ENCODE data around the gene EOGT.

Gene EOGT

DNA sequence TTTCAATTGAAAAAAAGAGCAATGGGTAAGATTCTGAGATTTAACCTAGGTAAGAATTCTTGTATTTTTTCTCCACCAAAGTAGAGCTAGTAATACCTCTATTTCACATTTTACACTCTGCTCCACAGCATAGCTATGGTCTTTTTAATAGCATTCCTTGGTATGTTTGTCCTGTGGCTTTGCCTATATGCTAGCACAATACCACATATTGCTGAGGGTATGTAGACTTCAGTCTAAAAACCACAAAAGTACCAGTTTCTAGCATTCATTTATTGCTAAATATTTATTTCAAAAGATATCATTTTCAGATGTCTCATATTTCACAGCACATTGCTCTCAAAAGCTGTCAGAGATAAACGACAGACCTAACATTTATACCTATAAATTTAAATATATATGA, 18.2 kb upstream of the EOGT start:
- H3K36me3 ChIP-seq (ENCODE audit: control insufficient read depth, low read depth, low read length), result peaks cover 56% of the 10 kb centered on the region
- no peaks in the 10 kb centered on the region for H3K27me3 ChIP-seq (ENCODE audit: control insufficient read depth, insufficient read depth, low read length)
- H3K27ac ChIP-seq (ENCODE audit: low read length), result no peak overlapping the region
- H3K4me1 ChIP-seq (ENCODE audit: control insufficient read depth, low read depth, low read length), result no peaks in the 10 kb centered on the region
- H3K9me3 ChIP-seq (ENCODE audit: control insufficient read depth, low read depth, low read length), result no peaks in the 10 kb centered on the region
- no peak overlapping the region for H3K9ac ChIP-seq (ENCODE audit: low read length)
- H3K4me3 ChIP-seq (ENCODE audit: low read length), result no peak overlapping the region

DNA sequence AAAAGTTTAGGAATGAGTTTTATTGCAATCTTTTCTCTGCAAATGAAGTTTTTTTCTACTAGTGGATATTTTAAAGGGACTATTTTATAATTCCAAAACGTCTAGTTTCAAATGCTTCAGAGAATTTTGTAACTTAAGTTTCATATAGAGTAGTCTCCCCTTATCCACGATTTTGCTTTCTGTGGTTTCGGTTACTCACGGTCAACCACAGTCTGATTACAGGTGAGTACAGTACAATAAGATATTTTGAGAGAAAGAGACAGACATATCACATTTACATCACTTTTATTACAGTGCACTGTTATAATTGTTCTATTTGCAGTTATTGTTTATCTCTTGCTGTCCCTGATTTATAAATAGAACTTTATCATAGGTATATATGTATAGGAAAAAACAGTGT, 7.4 kb upstream of the EOGT start:
- Histone ChIP-seq H3K4me3 (ENCODE audit: low read length) (no peak overlapping the region), H3K4me1 (ENCODE audit: control insufficient read depth, low read depth, low read length) (no peaks in the 10 kb centered on the region), H3K9ac (ENCODE audit: low read length) (no peak overlapping the region), H3K27me3 (ENCODE audit: control insufficient read depth, insufficient read depth, low read length) (no peaks in the 10 kb centered on the region), H3K27ac (ENCODE audit: low read length) (no peak overlapping the region), H3K9me3 (ENCODE audit: control insufficient read depth, low read depth, low read length) (no peaks in the 10 kb centered on the region), H3K36me3 (ENCODE audit: control insufficient read depth, low read depth, low read length) (peaks cover 26% of the 10 kb centered on the region)

DNA sequence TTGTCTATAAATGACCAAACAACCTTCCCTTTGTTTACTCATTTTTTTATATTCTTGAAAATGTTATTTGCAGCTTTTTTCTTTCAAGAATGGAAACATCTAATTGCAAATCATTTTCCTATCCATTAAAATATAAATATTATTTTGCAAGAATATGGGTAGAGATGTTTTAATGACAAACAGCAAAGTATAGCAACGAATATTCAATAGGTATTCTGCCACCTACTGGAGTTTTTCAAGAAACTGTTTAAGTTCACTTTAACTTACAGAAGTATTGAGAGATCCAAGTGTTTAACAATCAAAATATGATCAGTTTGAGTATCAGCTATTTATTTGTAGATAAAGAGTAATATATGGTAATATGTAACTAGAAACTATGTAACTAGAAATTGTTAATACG, 6.9 kb upstream of the EOGT start:
- H3K4me3 ChIP-seq (ENCODE audit: low read length), result no peak overlapping the region
- no peaks in the 10 kb centered on the region for H3K9me3 ChIP-seq (ENCODE audit: control insufficient read depth, low read depth, low read length)
- H3K36me3 ChIP-seq (ENCODE audit: control insufficient read depth, low read depth, low read length), result peaks cover 22% of the 10 kb centered on the region
- no peak overlapping the region for H3K9ac ChIP-seq (ENCODE audit: low read length)
- no peak overlapping the region for H3K27ac ChIP-seq (ENCODE audit: low read length)
- no peaks in the 10 kb centered on the region for H3K4me1 ChIP-seq (ENCODE audit: control insufficient read depth, low read depth, low read length)
- H3K27me3 ChIP-seq (ENCODE audit: control insufficient read depth, insufficient read depth, low read length), result no peaks in the 10 kb centered on the region

DNA sequence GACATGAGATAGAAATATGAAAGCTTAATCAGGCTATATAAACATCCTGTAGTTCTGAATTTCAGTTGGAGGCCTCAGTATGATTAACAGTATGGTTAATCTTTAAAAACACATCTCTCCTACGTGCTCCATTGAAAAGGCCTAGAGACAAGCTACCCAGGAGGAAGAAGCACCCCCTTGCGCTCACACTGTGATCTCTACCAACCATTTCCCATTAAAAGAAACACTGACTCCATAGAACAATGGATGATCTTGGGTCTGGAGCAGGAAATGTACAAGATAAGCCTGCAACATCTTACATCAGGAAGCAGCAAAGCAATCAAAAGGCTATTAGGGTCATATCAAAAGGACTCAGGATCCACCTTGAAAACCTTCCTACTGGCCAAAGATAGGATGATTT, 3.4 kb upstream of the EOGT start:
- H3K27ac ChIP-seq (ENCODE audit: low read length), result no peak overlapping the region
- H3K9me3 ChIP-seq (ENCODE audit: control insufficient read depth, low read depth, low read length), result no peaks in the 10 kb centered on the region
- no peak overlapping the region for H3K4me3 ChIP-seq (ENCODE audit: low read length)
- peaks cover 23% of the 10 kb centered on the region for H3K4me1 ChIP-seq (ENCODE audit: control insufficient read depth, low read depth, low read length)
- H3K9ac ChIP-seq (ENCODE audit: low read length), result no peak overlapping the region
- H3K27me3 ChIP-seq (ENCODE audit: control insufficient read depth, insufficient read depth, low read length), result peaks cover 19% of the 10 kb centered on the region
- H3K36me3 ChIP-seq (ENCODE audit: control insufficient read depth, low read depth, low read length), result no peaks in the 10 kb centered on the region

DNA sequence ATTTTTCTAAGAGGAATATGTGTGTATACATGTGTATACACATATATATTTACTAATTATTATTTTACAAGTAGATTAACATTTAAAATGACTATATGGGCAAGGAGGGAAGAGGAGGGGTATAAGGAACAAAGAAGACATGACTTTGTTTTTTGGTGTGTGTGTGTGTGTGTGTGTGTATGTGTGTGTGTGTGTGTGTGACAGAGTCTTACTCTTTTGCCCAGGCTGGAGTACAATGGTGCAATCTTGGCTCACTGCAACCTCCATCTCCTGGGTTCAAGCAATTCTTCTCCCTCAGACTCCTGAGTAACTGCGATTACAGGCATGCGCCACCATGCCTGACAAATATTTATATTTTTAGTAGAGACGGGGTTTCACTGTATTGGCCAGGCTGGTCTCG, 2.6 kb upstream of the EOGT start:
- no peak overlapping the region for H3K4me3 ChIP-seq (ENCODE audit: low read length)
- no peaks in the 10 kb centered on the region for H3K9me3 ChIP-seq (ENCODE audit: control insufficient read depth, low read depth, low read length)
- peaks cover 31% of the 10 kb centered on the region for H3K4me1 ChIP-seq (ENCODE audit: control insufficient read depth, low read depth, low read length)

DNA sequence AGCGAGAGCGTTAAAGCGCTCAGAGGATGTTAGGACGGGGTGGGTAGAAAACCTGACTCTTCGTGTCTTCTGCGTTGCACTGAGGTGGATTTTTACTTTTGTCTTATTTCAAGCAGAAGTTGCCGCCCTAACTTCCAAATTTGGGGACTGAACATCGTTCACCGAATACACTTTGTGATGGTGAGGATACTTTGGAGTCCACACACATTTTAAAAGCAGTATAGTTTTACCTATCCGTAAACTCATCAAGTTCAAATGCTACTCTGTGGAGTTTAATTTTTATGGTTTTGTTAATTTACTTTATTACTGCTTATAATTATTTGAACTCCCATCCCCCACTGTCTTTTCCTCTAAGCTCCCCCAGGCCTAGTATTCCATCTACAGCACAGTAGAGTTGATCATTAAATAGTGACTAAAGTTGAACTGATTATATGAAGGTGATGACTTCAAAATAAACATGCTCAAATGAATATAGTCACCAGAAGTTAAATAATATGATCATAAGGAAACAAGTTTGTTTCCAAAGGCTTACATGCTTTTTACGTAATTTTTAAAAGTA, 617 bp upstream of the EOGT start:
- no peak overlapping the region for H3K27ac ChIP-seq (ENCODE audit: low read length)
- H3K27me3 ChIP-seq (ENCODE audit: control insufficient read depth, insufficient read depth, low read length), result peaks cover 19% of the 10 kb centered on the region
- H3K4me3 ChIP-seq (ENCODE audit: low read length), result peak overlapping the region; percentile 49
- H3K36me3 ChIP-seq (ENCODE audit: control insufficient read depth, low read depth, low read length), result no peaks in the 10 kb centered on the region
- peak overlapping the region; percentile 58 for H3K9ac ChIP-seq (ENCODE audit: low read length)
- peaks cover 51% of the 10 kb centered on the region for H3K4me1 ChIP-seq (ENCODE audit: control insufficient read depth, low read depth, low read length)
- H3K9me3 ChIP-seq (ENCODE audit: control insufficient read depth, low read depth, low read length), result no peaks in the 10 kb centered on the region

More for the DNA sequence above, 2.6 kb upstream of the EOGT start:
- peaks cover 19% of the 10 kb centered on the region for H3K27me3 ChIP-seq (ENCODE audit: control insufficient read depth, insufficient read depth, low read length)
- no peaks in the 10 kb centered on the region for H3K36me3 ChIP-seq (ENCODE audit: control insufficient read depth, low read depth, low read length)
- H3K27ac ChIP-seq (ENCODE audit: low read length), result no peak overlapping the region
- H3K9ac ChIP-seq (ENCODE audit: low read length), result no peak overlapping the region

DNA sequence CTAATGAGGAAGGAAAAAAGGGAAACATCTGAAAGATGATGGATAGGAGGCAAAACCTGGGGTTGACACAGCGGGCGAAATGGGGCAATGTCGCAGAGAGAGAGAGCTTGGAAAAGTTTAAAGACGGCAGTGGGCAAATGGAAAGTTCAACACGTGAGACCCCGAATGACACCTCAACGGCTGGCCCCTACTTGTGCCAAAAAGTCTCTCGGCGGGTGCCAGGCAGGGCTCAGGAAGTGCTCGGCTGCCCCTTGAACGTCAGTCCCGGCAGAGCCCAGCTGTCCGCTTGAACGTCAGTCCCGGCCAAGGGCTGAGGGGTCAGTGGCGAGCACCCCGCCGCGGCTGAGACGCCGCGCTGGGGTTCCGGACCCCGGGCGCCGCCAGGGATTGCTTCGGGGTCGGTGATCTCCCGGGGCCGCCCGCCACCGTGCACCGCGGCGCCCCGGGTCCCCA, 658 bp downstream of the EOGT start:
- H3K36me3 ChIP-seq (ENCODE audit: control insufficient read depth, low read depth, low read length), result no peaks in the 10 kb centered on the region
- H3K4me3 ChIP-seq (ENCODE audit: low read length), result peak overlapping the region; percentile 49
- H3K9ac ChIP-seq (ENCODE audit: low read length), result peak overlapping the region; percentile 58
- peaks cover 19% of the 10 kb centered on the region for H3K27me3 ChIP-seq (ENCODE audit: control insufficient read depth, insufficient read depth, low read length)
- H3K27ac ChIP-seq (ENCODE audit: low read length), result no peak overlapping the region
- peaks cover 58% of the 10 kb centered on the region for H3K4me1 ChIP-seq (ENCODE audit: control insufficient read depth, low read depth, low read length)
- no peaks in the 10 kb centered on the region for H3K9me3 ChIP-seq (ENCODE audit: control insufficient read depth, low read depth, low read length)

DNA sequence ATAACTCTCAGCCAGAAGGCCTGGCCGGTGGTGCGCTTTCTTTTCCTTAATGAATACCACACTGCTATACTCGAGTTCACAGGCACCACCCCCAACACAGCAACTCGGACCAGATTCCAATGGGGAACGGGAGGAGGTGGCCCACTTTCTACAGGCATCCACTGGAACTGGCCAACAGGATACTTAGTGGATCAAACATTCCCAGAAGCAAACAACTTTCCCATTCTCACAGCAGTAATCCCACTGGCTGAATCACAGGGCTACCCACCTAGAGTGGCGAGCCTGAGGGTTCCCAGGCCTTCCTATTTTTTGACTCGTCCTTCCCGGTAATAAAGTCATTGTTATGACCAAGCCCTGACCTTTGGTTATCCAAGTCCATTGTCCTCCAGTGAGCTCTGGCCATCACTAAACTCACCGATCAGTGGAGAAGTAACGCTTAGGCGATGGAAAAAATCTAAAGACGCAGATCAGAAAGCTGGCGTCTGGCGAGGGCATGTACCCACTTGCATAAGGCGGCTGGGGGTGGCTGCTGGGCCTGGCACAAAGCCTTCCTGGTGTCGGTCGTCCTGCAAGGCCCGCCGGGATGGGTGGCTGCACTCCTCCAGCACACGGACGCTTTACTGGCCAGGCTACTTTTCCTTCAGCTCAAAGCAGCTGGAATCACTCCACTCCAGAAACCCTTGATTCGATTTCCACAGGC, 1.2 kb downstream of the EOGT start:
- no peaks in the 10 kb centered on the region for H3K9me3 ChIP-seq (ENCODE audit: control insufficient read depth, low read depth, low read length)
- H3K27ac ChIP-seq (ENCODE audit: low read length), result no peak overlapping the region
- peaks cover 19% of the 10 kb centered on the region for H3K27me3 ChIP-seq (ENCODE audit: control insufficient read depth, insufficient read depth, low read length)
- H3K4me3 ChIP-seq (ENCODE audit: low read length), result peak overlapping the region; percentile 49
- H3K9ac ChIP-seq (ENCODE audit: low read length), result no peak overlapping the region
- no peaks in the 10 kb centered on the region for H3K36me3 ChIP-seq (ENCODE audit: control insufficient read depth, low read depth, low read length)
- peaks cover 58% of the 10 kb centered on the region for H3K4me1 ChIP-seq (ENCODE audit: control insufficient read depth, low read depth, low read length)

DNA sequence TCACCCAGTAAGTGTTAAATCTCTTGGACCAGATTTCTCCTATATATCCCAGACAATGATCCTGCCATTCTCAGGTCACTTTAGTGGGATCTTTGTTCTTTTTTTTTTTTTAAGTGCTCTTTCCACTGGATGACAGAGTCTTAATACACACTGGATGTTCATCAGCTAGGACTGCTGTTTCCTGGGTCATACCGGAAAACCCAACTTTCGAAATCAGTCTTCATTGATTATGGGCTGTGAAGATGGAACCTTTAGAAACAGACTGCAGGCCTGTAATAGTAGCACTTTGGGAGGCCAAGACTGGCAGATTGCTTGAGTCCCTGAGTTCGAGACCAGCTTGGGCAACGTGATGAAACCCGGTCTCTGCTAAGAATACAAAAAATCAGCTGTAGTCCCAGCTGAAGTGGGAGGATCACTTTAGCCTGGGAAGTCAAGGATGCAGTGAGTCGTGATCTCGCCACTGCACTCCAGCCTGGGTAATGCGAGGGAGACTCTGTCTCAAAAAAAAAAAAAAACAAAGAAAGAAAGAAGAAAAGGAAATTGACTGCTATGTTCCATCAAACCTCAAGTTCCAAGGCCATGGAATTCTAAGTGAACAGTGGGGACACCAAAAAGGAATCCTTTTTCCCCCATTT, 2.3 kb downstream of the EOGT start:
- Histone ChIP-seq H3K27ac (ENCODE audit: low read length) (no peak overlapping the region), H3K4me1 (ENCODE audit: control insufficient read depth, low read depth, low read length) (peaks cover 58% of the 10 kb centered on the region), H3K36me3 (ENCODE audit: control insufficient read depth, low read depth, low read length) (no peaks in the 10 kb centered on the region), H3K4me3 (ENCODE audit: low read length) (peak overlapping the region; percentile 49), H3K9me3 (ENCODE audit: control insufficient read depth, low read depth, low read length) (no peaks in the 10 kb centered on the region), H3K9ac (ENCODE audit: low read length) (peak overlapping the region; percentile 18), H3K27me3 (ENCODE audit: control insufficient read depth, insufficient read depth, low read length) (peaks cover 19% of the 10 kb centered on the region)

DNA sequence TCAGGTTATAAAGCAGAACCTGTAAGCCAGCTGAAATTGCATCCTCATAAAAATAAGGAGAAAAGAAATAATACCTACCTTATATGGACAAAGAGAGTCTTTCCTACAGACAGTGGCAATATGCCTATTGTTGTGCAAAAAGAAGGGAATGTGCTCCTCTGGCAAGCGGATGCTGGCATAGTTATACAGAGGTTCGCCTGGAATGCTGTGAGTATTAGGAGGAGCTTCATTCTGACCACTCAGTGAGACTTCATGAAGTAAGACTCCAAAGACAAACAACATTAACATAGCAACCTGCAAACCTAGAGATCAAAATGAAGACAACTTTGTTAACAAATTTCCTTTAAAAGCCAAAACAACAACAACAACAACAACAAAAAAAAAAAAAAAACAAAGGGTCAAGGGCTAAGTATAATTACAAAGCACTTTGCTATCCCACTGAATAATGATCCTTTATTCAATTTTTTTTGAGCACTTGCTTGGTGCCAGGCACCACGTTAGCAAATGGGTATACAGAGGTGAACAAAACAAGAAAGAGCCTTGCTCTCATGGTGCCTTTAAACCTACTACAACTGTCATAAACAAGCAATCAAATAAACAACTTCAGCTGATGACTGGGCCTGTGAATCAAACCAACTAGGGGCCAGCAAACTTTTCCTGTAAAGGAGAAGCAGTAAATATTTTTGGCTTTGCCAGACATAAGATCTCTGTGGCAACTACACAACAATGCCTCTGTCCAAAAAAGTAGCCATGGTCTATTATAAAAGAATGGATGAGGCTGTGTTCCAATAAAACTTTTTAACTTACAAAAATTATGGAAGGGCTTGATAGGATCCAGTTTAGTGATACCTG, 3.7 kb downstream of the EOGT start:
- H3K4me1 ChIP-seq (ENCODE audit: control insufficient read depth, low read depth, low read length), result peaks cover 53% of the 10 kb centered on the region
- no peaks in the 10 kb centered on the region for H3K9me3 ChIP-seq (ENCODE audit: control insufficient read depth, low read depth, low read length)
- peak overlapping the region; percentile 44 for H3K27ac ChIP-seq (ENCODE audit: low read length)
- H3K9ac ChIP-seq (ENCODE audit: low read length), result peak overlapping the region; percentile 54
- H3K4me3 ChIP-seq (ENCODE audit: low read length), result peak overlapping the region; percentile 25
- H3K27me3 ChIP-seq (ENCODE audit: control insufficient read depth, insufficient read depth, low read length), result peaks cover 16% of the 10 kb centered on the region
- no peaks in the 10 kb centered on the region for H3K36me3 ChIP-seq (ENCODE audit: control insufficient read depth, low read depth, low read length)

DNA sequence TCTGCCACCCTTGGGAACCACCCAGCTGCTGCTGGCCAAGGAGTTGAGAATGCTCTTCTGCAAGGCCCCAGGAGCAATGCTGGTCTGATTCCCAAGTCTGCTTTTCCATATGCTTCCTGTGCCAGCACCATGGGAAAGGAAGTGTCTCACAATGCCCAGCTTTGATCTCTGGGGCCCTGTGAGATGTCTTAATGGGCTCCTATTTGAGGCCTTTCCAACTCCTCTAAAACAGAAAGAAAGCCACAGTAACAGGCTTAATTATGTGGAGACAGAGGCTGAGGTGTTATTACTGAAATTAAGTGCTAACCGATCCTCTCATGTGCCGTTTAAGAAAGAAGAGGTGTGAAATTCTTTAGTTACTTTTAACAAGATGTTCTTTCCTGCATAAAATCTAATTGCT, 4.5 kb downstream of the EOGT start:
- peaks cover 3% of the 10 kb centered on the region for H3K36me3 ChIP-seq (ENCODE audit: control insufficient read depth, low read depth, low read length)
- H3K9me3 ChIP-seq (ENCODE audit: control insufficient read depth, low read depth, low read length), result no peaks in the 10 kb centered on the region
- H3K9ac ChIP-seq (ENCODE audit: low read length), result peak overlapping the region; percentile 54
- peak overlapping the region; percentile 44 for H3K27ac ChIP-seq (ENCODE audit: low read length)
- peak overlapping the region; percentile 1 for H3K4me3 ChIP-seq (ENCODE audit: low read length)
- H3K4me1 ChIP-seq (ENCODE audit: control insufficient read depth, low read depth, low read length), result peaks cover 45% of the 10 kb centered on the region
- peaks cover 8% of the 10 kb centered on the region for H3K27me3 ChIP-seq (ENCODE audit: control insufficient read depth, insufficient read depth, low read length)
